ENCODE measurements around the gene DUOX1. TPM values are rescaled to one million over a fixed set of nuclear protein-coding genes. Genes with fewer than 3 reads are reported as not detected.

DUOX1 gene
- total RNA-seq, 8 experiments from 2014 or later, result 0.72 to 3.0 (median 1.4) TPM

- in situ Hi-C loops (cut with MboI; ENCODE audit: low pct_unique_long_range_greater_than_20kb in 2 of 9, low sequenced_read_pairs in 9 of 9, unreplicated experiment in 9 of 9), result loop anchor here in 2 of 9 experiments (25.0 kb wide), 1 partner anchor 187 kb away; the partner anchor contains the start of gene GATM (in 2 of the 2)
- WGBS, 10 experiments, result 0 to 4% (median 1%) methylated on average over 3 to 22 of the region's 34 CpGs; no CpG with 5 or more reads in 1 of the 10 experiments
- H3K4me1 ChIP-seq (replicated peaks in 1 of 2), result no peaks in the 10 kb centered on the region
- peak overlapping the region; percentile 94 for H3K27ac ChIP-seq
- H3K4me3 ChIP-seq, result peak overlapping the region; percentile 45 to 73 (median 52)
- ATAC-seq (replicated peaks in 6 of 8), result peak; percentile 57 to 72 (median 64)
These were observed 70.4 kb downstream of the DUOX1 start for GRCh38 chr15:45200001-45200798.

- Histone ChIP-seq H3K27ac (peak overlapping the region; percentile 94), H3K4me1 (replicated peaks in 1 of 2) (no peaks in the 10 kb centered on the region), H3K4me3 (peak overlapping the region; percentile 45 to 73 (median 52))
- 1 to 33% (median 10%) methylated on average over 1 to 27 of the region's 34 CpGs; no CpG with 5 or more reads in 1 of the 10 experiments for WGBS, 10 experiments
- ATAC-seq (replicated peaks in 6 of 8), result peak; percentile 26 to 36 (median 29)
- in situ Hi-C loops (cut with MboI; ENCODE audit: low pct_unique_long_range_greater_than_20kb in 2 of 9, low sequenced_read_pairs in 9 of 9, unreplicated experiment in 9 of 9), result loop anchor here in 2 of 9 experiments (25.0 kb wide), 1 partner anchor 186 kb away; the partner anchor contains the start of gene GATM (in 2 of the 2)
These were observed 71.2 kb downstream of the DUOX1 start for GRCh38 chr15:45200799-45201556.

GRCh38 chr15:45201557-45201859 is 71.7 kb downstream of the DUOX1 start:
- no peaks in the 10 kb centered on the region for H3K4me1 ChIP-seq (replicated peaks in 1 of 2)
- no peak for ATAC-seq (replicated peaks in 6 of 8)
- H3K27ac ChIP-seq, result peak overlapping the region in 1 of 2 donors; percentile 94
- in situ Hi-C loops (cut with MboI; ENCODE audit: low pct_unique_long_range_greater_than_20kb in 2 of 9, low sequenced_read_pairs in 9 of 9, unreplicated experiment in 9 of 9), result loop anchor here in 2 of 9 experiments (25.0 kb wide), 1 partner anchor 186 kb away; the partner anchor contains the start of gene GATM (in 2 of the 2)
- peak overlapping the region in 2 of 5 donors; percentile 52 to 73 for H3K4me3 ChIP-seq
- WGBS, 10 experiments, result 20 to 94% (median 87%) methylated on average over 1 to 3 of the region's 3 CpGs; no CpG with 5 or more reads in 4 of the 10 experiments

GRCh38 chr15:45201869-45202268 is 72.1 kb downstream of the DUOX1 start:
- H3K27ac ChIP-seq, result no peak overlapping the region
- H3K4me3 ChIP-seq, result no peak overlapping the region
- ATAC-seq (replicated peaks in 6 of 8), result no peak
- 65 to 100% (median 93%) methylated on average over 1 to 6 of the region's 7 CpGs; no CpG with 5 or more reads in 1 of the 10 experiments for WGBS, 10 experiments
- no peaks in the 10 kb centered on the region for H3K4me1 ChIP-seq (replicated peaks in 1 of 2)
- in situ Hi-C loops (cut with MboI; ENCODE audit: low pct_unique_long_range_greater_than_20kb in 2 of 9, low sequenced_read_pairs in 9 of 9, unreplicated experiment in 9 of 9), result loop anchor here in 2 of 9 experiments (25.0 kb wide), 1 partner anchor 185 kb away; the partner anchor contains the start of gene GATM (in 2 of the 2)

GRCh38 chr15:45203182-45203581 is 73.4 kb downstream of the DUOX1 start:
- ATAC-seq (replicated peaks in 6 of 8), result no peak
- no peaks in the 10 kb centered on the region for H3K4me1 ChIP-seq (replicated peaks in 1 of 2)
- no peak overlapping the region for H3K4me3 ChIP-seq
- in situ Hi-C loops (cut with MboI; ENCODE audit: low pct_unique_long_range_greater_than_20kb in 2 of 9, low sequenced_read_pairs in 9 of 9, unreplicated experiment in 9 of 9), result loop anchor here in 2 of 9 experiments (25.0 kb wide), 1 partner anchor 184 kb away; the partner anchor contains the start of gene GATM (in 2 of the 2)
- no peak overlapping the region for H3K27ac ChIP-seq
- 28 to 100% (median 83%) methylated on average over 1 to 4 of the region's 4 CpGs for WGBS, 10 experiments

- Histone ChIP-seq H3K4me3 (no peak overlapping the region), H3K27ac (no peak overlapping the region), H3K4me1 (replicated peaks in 1 of 2) (no peaks in the 10 kb centered on the region)
- in situ Hi-C loops (cut with MboI; ENCODE audit: low pct_unique_long_range_greater_than_20kb in 2 of 9, low sequenced_read_pairs in 9 of 9, unreplicated experiment in 9 of 9), result loop anchor here in 2 of 9 experiments (25.0 kb wide), 1 partner anchor 182 kb away; the partner anchor contains the start of gene GATM (in 2 of the 2)
- peak in 3 of 8 experiments; percentile 6 to 10 (median 8) for ATAC-seq (replicated peaks in 6 of 8)
- WGBS, 10 experiments, result 0 to 17% (median 0%) methylated on average over 1 to 2 of the region's 2 CpGs; no CpG with 5 or more reads in 6 of the 10 experiments
These were observed 75.4 kb downstream of the DUOX1 start for GRCh38 chr15:45205192-45205591.

- Histone ChIP-seq H3K27ac (no peak overlapping the region), H3K4me3 (no peak overlapping the region), H3K4me1 (replicated peaks in 1 of 2) (no peaks in the 10 kb centered on the region)
- 33 to 100% (median 83%) methylated on average over 1 of the region's 1 CpG; no CpG with 5 or more reads in 6 of the 10 experiments for WGBS, 10 experiments
- ATAC-seq (replicated peaks in 6 of 8), result no peak
- in situ Hi-C loops (cut with MboI; ENCODE audit: low pct_unique_long_range_greater_than_20kb in 2 of 9, low sequenced_read_pairs in 9 of 9, unreplicated experiment in 9 of 9), result loop anchor here in 2 of 9 experiments (25.0 kb wide), 1 partner anchor 175 kb away; the partner anchor contains the start of gene GATM (in 2 of the 2)
These were observed 82.7 kb downstream of the DUOX1 start for GRCh38 chr15:45212493-45212892.

Other genes with a start within 250 kb of the DUOX1 start
- under 1 TPM in 1 of 8 experiments, not detected in 7; 0.38 TPM for gene TERB2, start 173.3 kb upstream of the DUOX1 start, total RNA-seq
- gene SORD, start 106.8 kb upstream of the DUOX1 start, total RNA-seq, result 10 to 100 TPM in 4 of 8 experiments, 1 to 10 TPM in 4; 3.5 to 24.5 (median 10.5) TPM
- gene DUOX2, start 15.8 kb upstream of the DUOX1 start, total RNA-seq, result 1 to 10 TPM in 1 of 8 experiments, under 1 TPM in 6, not detected in 1; under 0.01 to 1.4 (median 0.49) TPM
- gene DUOXA2, start 15.7 kb upstream of the DUOX1 start, total RNA-seq, result under 1 TPM in 4 of 8 experiments, not detected in 4; 0.05 to 0.85 (median 0.33) TPM
- gene DUOXA1, start 115 bp upstream of the DUOX1 start, total RNA-seq, result 1 to 10 TPM in 2 of 8 experiments, under 1 TPM in 4, not detected in 2; 0.05 to 3.3 (median 0.48) TPM
- gene SHF, start 58.0 kb downstream of the DUOX1 start, total RNA-seq, result 10 to 100 TPM in 5 of 8 experiments, 1 to 10 TPM in 3; 1.0 to 38.7 (median 25.3) TPM
- 1 to 10 TPM in 1 of 8 experiments, under 1 TPM in 7; 0.04 to 1.5 (median 0.44) TPM for gene SLC28A2, start 122.2 kb downstream of the DUOX1 start, total RNA-seq
- gene GATM, start 248.6 kb downstream of the DUOX1 start, total RNA-seq, result 10 to 100 TPM in 6 of 8 experiments, 1 to 10 TPM in 2; 1.4 to 69.2 (median 16.3) TPM